Stimulated activated CD8-positive, alpha-beta memory T cell treated with anti-CD3 and anti-CD28 coated beads, Interleukin-7, amount 100 ng/mL, for 48 hours (primary cell): ENCODE measurements around the gene FGFRL1.
"Not testable (repeated sequence)": the region's sequence is repeated elsewhere in the genome, so short reads cannot be mapped to it uniquely, and the experiment has no call there.

Experiments used
- DNase-seq, 2 donors: peaks; one replicate each; pipeline ENCODE4 v3.0.0-alpha.2; 2020; ENCODE audit warnings: low read depth in 1 of 2; ENCODE audit errors: extremely low read depth in 1 of 2

Gene FGFRL1

DNA sequence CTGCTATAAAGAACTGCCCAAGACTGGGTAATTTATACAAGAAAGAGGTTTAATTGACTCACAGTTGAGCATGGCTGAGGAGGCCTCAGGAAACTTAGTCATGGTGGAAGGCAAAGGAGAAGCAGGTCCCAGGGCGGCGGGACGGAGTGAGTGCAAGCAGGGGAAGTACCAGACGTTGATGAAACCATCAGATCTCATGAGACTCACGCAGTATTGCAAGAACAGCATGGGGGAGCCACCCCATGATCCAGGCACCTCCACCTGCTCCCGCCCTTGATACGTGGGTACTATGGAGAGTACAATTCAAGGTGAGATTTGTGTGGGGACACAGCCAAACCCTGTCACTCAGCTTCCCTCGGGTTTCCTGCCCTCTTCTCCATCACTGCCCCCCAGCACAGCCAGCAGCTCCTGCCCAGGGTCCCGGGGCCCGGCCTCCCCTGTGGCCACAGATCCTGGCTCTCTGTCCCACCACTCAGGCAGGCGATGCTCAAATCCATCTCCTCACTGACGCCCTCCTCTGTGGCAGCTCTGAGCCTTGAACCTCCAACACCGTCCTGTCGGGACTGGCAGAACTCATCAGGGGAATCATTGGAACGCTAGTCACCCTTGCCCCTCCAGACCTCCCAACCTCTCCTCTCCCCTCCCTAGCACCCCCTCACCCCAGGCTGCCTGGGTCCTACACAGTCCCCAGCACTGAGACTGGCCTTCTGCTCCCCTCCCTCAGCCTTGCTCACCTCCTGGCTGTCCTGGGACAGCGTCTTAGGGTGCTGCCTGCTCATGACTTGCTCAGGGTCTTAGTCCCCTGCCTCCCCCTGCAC, 37.6 kb downstream of the FGFRL1 start:
- DNase-seq = peak in 1 of 2 donors; percentile 32

DNA sequence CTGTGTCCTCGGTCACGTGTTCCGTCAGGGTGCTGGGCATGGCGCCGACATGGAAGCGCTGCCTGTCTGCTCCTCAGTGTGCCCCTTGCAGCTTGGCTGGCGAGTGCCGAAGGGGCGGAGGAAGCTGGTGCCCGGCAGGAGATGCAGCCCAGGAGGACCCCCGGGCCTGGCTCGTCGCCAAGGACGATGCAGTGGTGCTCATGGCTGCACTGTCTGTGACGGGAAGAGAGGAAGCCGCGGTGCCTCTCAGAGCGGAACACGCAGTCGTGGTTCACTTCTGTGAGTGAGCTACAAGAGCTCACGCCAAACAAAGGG, 38.1 kb downstream of the FGFRL1 start:
- no peak for DNase-seq

GRCh38 chr4:1050486-1051213, 39.2 kb downstream of the FGFRL1 start:
- no peak for DNase-seq

DNA sequence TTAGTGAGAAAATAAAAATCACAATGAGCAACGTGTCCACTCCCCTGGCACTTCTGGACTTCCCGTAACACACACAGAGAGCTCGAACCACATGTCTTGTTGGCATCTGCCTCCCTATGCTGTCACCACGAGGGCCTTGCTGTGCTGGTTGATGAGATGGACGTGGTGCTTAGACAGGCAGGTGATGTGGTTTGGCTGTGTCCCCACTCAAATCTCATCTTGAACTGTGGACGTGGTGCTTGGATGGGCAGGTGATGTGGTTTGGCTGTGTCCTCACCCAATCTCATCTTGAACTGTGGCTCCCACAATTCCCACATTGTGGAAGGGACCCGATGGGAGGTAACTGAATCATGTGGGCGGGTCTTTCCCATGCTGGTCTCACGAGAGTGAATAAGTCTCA, 40.0 kb downstream of the FGFRL1 start:
- DNase-seq = no peak

GRCh38 chr4:1052231-1052671, 40.8 kb downstream of the FGFRL1 start:
- no peak for DNase-seq

DNA sequence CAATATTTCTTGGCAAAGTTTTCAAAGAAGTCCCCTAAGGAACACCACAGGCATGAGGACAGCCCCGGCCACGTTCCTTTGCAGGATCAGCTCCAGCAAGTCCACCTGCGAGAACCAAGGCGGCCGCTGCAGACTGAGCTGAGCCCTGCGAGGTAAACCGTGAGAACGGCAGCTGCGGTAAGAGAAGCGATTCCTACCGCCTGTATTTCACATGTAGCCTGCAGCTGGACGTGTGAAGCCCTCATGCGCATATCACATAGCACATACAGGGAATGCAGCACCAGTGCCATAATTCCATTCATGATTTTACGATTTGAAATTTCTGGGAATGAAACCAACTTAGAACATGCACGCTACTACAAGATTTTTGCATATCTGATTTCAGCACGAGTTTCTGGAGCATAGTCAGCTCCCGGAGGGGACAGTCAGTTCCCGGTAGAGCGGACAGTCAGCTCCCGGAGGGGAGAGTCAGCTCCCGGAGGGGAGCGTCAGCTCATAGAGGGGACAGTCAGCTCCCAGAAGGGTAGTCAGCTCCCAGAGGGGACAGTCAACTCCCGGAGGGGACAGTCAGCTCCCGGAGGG, 41.7 kb downstream of the FGFRL1 start:
- no peak for DNase-seq

DNA sequence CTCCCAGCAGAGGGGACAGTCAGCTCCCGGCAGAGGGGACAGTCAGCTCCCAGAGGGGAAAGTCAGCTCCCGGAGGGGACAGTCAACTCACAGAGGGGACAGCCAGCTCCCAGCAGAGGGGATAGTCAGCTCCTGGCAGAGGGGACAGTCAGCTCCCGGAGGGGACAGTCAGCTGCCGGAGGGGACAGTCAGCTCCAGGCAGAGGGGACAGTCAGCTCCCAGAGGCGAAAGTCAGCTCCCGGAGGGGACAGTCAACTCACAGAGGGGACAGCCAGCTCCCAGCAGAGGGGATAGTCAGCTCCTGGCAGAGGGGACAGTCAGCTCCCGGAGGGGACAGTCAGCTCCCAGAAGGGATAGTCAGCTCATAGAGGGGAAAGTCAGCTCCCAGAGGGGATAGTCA, 42.5 kb downstream of the FGFRL1 start:
- DNase-seq = not testable (repeated sequence)

DNA sequence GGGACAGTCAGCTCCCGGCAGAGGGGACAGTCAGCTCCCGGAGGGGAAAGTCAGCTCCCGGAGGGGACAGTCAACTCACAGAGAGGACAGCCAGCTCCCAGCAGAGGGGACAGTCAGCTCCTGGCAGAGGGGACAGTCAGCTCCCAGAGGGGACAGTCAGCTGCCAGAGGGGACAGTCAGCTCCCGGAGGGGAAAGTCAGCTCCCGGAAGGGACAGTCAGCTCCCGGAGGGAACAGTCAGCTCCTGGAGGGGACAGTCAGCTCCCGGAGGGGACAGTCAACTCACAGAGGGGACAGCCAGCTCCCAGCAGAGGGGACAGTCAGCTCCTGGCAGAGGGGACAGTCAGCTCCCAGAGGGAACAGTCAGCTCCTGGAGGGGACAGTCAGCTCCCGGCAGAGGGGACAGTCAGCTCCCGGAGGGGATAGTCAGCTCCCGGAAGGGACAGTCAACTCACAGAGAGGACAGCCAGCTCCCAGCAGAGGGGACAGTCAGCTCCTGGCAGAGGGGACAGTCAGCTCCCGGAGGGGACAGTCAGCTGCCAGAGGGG, 43.3 kb downstream of the FGFRL1 start:
- not testable (repeated sequence) for DNase-seq

DNA sequence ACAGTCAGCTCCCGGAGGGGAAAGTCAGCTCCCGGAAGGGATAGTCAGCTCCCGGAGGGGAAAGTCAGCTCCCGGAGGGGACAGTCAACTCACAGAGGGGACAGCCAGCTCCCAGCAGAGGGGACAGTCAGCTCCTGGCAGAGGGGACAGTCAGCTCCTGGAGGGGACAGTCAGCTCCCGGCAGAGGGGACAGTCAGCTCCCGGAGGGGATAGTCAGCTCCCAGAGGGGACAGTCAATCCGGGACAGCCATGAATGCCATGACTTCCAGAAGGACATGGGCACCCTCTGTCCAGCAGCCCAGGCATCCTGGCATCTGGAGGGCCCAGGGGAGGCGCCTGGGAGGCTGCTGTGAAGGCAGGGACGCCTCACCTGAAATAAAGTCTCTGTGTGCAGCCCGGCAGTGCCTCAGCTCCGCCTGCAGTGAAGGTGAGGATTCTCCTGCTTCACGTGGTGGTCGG, 43.8 kb downstream of the FGFRL1 start:
- DNase-seq = not testable (repeated sequence)

GRCh38 chr4:1055721-1056590, 44.5 kb downstream of the FGFRL1 start:
- peak; percentile 51 to 72 for DNase-seq

- no peak for DNase-seq
Observed at GRCh38 chr4:1056671-1057402, 45.4 kb downstream of the FGFRL1 start.

DNA sequence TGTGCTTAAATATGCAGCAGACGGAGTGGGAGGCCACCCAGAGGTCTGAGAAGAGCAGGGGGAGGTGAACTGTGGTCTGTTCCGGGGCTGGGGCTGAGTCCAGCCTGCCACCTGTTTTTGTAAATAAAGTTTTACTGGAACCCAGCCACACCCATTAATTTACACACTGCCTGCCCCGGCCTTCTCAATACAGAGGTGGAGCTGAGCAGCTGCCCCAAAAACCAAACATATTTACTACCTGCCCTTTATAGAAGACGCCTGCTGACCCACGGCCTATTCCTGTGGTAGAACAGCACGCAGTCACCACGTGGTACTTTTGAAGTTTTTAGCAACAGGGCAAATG, 45.9 kb downstream of the FGFRL1 start:
- no peak for DNase-seq

GRCh38 chr4:1058198-1058996, 47.0 kb downstream of the FGFRL1 start:
- no peak for DNase-seq

GRCh38 chr4:1058997-1059665, 47.7 kb downstream of the FGFRL1 start:
- no peak for DNase-seq

DNA sequence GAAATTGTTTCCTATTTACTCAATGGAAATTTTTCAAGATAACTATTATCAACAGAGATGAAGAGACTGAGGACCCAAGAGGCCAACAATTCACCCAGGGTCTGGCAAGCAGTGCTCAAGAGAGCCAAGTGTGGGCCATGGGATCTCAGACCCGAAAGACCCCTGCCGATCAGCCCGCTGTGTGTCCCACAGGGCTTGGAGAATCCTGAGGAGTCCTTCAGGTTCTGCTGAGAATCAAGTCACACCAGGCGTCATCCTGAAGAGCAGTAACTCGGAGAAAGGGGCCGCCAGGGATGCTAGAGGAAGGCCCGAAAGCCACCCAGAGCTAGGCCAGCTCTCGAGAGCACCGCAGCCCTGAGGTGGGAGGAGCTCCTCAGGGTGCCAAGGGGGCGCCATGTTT, 48.7 kb downstream of the FGFRL1 start:
- DNase-seq = no peak

- no peak for DNase-seq
Observed at GRCh38 chr4:1060621-1061020, 49.2 kb downstream of the FGFRL1 start.

DNA sequence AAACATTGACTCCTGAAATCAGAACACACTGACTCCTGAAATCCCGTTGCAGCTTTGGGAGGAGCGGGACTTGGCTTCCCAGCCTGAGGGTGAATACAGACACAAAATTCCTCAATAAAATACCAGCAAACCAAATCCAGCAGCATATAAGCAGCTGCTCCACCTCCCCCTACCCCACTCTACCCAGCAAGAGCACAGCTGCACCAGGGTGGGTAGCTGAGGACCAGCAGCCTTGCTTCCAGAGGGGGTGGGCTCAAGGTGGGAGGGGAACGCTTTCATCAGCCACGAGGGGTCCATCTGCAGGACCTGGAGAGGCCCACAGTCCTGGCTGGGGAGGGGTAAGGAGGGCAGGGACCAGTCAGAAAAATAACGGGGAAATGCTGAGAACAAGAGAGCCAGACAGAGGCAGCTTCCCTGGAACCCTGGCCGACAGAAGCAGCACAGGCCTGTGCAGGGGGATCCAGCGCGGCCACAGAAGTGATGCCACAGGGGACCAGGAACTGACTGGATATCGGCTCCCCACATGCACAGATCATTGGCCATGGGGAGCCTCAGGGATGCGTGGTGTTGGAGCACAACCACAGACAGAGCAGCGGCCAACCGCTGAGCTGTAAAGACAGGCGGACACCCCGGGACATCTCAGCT, 49.8 kb downstream of the FGFRL1 start:
- DNase-seq = no peak

- no peak for DNase-seq
Observed at GRCh38 chr4:1061760-1062159, 50.3 kb downstream of the FGFRL1 start.
